ENCODE results near the gene BICRA. TPM values are rescaled to one million over a fixed set of nuclear protein-coding genes. Genes with fewer than 3 reads are reported as not detected.
A peak's percentile ranks its signal among the peaks of the same experiment; 100 is the strongest.
"Not testable (repeated sequence)": the region's sequence is repeated elsewhere in the genome, so short reads cannot be mapped to it uniquely, and the experiment has no call there.

The BICRA gene
- total RNA-seq, 1 experiment from 2014 or later, result 23.1 TPM

DNA sequence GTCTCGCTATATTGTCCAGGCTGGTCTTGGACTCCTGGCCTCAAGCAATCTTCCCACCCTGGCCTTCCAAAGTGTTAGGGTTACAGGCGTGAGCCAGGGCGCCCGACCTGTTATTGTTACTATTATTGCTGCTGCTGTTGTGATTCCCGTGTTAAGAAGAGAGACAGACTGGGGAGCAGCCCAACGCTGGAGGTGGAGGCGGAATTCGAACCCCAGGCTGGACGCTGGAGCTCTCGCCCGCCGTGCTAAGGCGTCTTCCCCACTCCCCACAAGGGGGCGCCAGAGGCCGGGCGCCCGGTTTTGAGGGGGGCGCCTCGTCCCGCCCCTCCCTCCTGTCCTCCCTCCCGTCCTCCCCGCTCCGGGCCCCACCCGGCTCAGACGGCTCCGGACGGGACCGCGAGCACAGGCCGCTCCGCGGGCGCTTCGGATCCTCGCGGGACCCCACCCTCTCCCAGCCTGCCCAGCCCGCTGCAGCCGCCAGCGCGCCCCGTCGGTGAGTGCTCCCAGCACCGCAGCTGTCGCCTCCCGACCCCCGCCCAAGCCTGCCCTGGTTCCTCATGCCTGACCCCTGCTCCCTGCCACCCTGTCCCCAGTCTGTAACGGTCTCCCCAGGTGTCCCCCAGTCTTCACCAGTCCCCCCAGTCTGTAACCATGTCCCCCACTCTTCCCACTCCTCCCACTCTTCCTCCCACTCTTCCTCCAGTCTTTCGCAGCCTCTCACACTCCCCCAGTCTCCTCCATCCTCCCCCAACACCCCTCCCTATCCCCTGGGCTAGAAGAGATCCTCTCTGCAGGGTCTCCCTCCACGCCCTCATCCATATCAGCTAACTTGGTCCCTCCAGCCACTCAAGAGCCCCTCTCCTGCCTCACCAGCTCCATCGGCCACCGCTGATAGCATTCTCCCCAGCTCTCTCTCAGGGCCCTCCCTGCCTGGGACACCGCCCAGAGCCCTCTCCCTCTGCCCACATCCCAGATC, 104.4 kb downstream of the BICRA start, which contains the start of gene EHD2:
EHD2 (plus strand) TSS at position 377 of the 976 bp plus-strand sequence. CDS start 3,191 bp downstream, outside the sequence.
- POLR2A ChIA-PET (ENCODE audit: low non-redundant PET), result no interaction called here
- no peaks in the 10 kb centered on the region for H3K27me3 ChIP-seq (replicated peaks; ENCODE audit: insufficient read depth, low read depth, low read length, poor library complexity)
- no peak within 1 kb of the TSS for H3K27ac ChIP-seq (ENCODE audit: low read depth, low read length, poor library complexity, severe bottlenecking)
- no peaks in the 10 kb centered on the region for H3K36me3 ChIP-seq (ENCODE audit: insufficient read depth, low read length, poor library complexity, severe bottlenecking)
- BruUV-seq (replicated peaks), result no TSS peak
- intact Hi-C loops (cut with micrococcal nuclease; ENCODE audit: unreplicated experiment), result loop anchor here (1.0 to 5.0 kb wide), 2 partner anchors 30 to 74 kb away; no protein-coding TSS in a partner anchor
- DNase-seq (ENCODE audit: low spot score), result peak; percentile 69
- peaks cover 3% of the 10 kb centered on the region for H3K9me3 ChIP-seq (ENCODE audit: low read depth, low read length, poor library complexity, severe bottlenecking)
- peak within 1 kb of the TSS; percentile 46 for H3K4me3 ChIP-seq (ENCODE audit: low read depth, low read length, poor library complexity, severe bottlenecking)
- TF ChIP-seq EZH2 (IDR thresholded peaks at IDR 0.05; ENCODE audit: borderline replicate concordance, low read depth, low read length, poor library complexity, severe bottlenecking), result no peak
- TF ChIP-seq, protein P1, sequence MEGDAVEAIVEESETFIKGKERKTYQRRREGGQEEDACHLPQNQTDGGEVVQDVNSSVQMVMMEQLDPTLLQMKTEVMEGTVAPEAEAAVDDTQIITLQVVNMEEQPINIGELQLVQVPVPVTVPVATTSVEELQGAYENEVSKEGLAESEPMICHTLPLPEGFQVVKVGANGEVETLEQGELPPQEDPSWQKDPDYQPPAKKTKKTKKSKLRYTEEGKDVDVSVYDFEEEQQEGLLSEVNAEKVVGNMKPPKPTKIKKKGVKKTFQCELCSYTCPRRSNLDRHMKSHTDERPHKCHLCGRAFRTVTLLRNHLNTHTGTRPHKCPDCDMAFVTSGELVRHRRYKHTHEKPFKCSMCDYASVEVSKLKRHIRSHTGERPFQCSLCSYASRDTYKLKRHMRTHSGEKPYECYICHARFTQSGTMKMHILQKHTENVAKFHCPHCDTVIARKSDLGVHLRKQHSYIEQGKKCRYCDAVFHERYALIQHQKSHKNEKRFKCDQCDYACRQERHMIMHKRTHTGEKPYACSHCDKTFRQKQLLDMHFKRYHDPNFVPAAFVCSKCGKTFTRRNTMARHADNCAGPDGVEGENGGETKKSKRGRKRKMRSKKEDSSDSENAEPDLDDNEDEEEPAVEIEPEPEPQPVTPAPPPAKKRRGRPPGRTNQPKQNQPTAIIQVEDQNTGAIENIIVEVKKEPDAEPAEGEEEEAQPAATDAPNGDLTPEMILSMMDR (conservative IDR thresholded peaks at IDR 0.05; ENCODE audit: low read depth, low read length), result peak; percentile 89
- CTCF ChIA-PET, result interaction anchor here (0.5 to 1.8 kb wide), 13 partner anchors 10 to 285 kb away, joined by 3 to 17 read pairs (median 4); no protein-coding TSS in a partner anchor
- no peaks in the 10 kb centered on the region for H3K4me1 ChIP-seq (ENCODE audit: insufficient read depth, low read length, poor library complexity, severe bottlenecking)

DNA sequence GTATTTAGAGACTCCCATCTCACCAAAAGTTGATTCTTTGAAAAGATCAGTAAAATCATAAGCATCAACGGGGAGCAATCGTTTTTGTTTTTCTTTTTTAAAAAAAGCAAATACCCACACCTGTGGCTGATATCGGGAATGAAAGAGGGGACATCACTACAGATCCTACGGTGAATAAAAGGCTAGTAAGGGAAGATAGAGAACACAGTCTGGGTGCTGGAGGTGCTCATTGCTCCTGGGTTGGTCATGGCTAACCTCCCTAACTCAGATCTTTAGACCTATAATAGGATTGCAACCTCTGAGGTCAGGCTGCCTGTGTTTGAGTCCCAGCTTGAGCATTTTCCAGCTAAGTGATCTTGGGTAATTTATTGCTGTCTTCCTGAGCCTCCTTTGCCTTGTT, 105.4 kb downstream of the BICRA start:
- H3K27ac ChIP-seq (ENCODE audit: low read depth, low read length, poor library complexity, severe bottlenecking), result no peak overlapping the region
- no peak for TF ChIP-seq EZH2 (IDR thresholded peaks at IDR 0.05; ENCODE audit: borderline replicate concordance, low read depth, low read length, poor library complexity, severe bottlenecking)
- TF ChIP-seq, protein P1 (conservative IDR thresholded peaks at IDR 0.05; ENCODE audit: low read depth, low read length), result no peak
- intact Hi-C loops (cut with micrococcal nuclease; ENCODE audit: unreplicated experiment), result loop anchor here (5.0 kb wide), 1 partner anchor 73 kb away; no protein-coding TSS in a partner anchor
- no peaks in the 10 kb centered on the region for H3K36me3 ChIP-seq (ENCODE audit: insufficient read depth, low read length, poor library complexity, severe bottlenecking)
- peaks cover 4% of the 10 kb centered on the region for H3K4me1 ChIP-seq (ENCODE audit: insufficient read depth, low read length, poor library complexity, severe bottlenecking)
- H3K27me3 ChIP-seq (replicated peaks; ENCODE audit: insufficient read depth, low read depth, low read length, poor library complexity), result no peaks in the 10 kb centered on the region
- ChIA-PET POLR2A (ENCODE audit: low non-redundant PET) (no interaction called here), CTCF (no interaction called here)
- peaks cover 3% of the 10 kb centered on the region for H3K9me3 ChIP-seq (ENCODE audit: low read depth, low read length, poor library complexity, severe bottlenecking)
- H3K4me3 ChIP-seq (ENCODE audit: low read depth, low read length, poor library complexity, severe bottlenecking), result no peak overlapping the region
- DNase-seq (ENCODE audit: low spot score), result no peak
- BruUV-seq (replicated peaks), result no TSS peak

DNA sequence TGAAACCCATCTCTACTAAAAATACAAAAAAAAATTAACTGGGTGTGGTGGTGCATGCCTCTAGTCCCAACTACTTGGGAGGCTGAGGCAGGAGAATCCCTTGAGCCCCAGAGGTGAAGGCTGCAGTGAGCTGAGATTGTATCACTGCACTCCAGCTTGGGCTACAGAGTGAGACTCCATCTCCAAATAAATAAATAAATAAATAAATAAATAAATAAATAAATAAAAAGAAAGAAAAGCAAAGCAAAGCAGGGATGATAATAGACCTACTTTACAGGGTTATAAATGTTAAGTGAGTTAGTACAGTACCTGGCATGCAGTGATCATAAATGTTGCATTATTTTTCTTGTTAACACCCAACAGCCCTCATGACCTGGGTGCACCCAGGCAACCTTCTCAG, 105.9 kb downstream of the BICRA start:
- CTCF ChIA-PET; H3K9me3 ChIP-seq (ENCODE audit: low read depth, low read length, poor library complexity, severe bottlenecking); H3K4me1 ChIP-seq (ENCODE audit: insufficient read depth, low read length, poor library complexity, severe bottlenecking); DNase-seq (ENCODE audit: low spot score); H3K27me3 ChIP-seq (replicated peaks; ENCODE audit: insufficient read depth, low read depth, low read length, poor library complexity); H3K27ac ChIP-seq (ENCODE audit: low read depth, low read length, poor library complexity, severe bottlenecking); H3K4me3 ChIP-seq (ENCODE audit: low read depth, low read length, poor library complexity, severe bottlenecking); H3K36me3 ChIP-seq (ENCODE audit: insufficient read depth, low read length, poor library complexity, severe bottlenecking); BruUV-seq (replicated peaks); POLR2A ChIA-PET (ENCODE audit: low non-redundant PET): not testable (repeated sequence)
- intact Hi-C loops (cut with micrococcal nuclease; ENCODE audit: unreplicated experiment), result loop anchor here (5.0 kb wide), 1 partner anchor 72 kb away; no protein-coding TSS in a partner anchor
